Activated CD8-positive, alpha-beta memory T cell treated with anti-CD3 and anti-CD28 coated beads for 4 hours (primary cell): Measurements from ENCODE around the gene SH3BP4.

Experiments used
- DNase-seq, 2 donors: peaks; one replicate each; pipeline ENCODE4 v3.0.0-alpha.2; 2020; ENCODE audit warnings: low read depth in 2 of 2

SH3BP4 gene

DNA sequence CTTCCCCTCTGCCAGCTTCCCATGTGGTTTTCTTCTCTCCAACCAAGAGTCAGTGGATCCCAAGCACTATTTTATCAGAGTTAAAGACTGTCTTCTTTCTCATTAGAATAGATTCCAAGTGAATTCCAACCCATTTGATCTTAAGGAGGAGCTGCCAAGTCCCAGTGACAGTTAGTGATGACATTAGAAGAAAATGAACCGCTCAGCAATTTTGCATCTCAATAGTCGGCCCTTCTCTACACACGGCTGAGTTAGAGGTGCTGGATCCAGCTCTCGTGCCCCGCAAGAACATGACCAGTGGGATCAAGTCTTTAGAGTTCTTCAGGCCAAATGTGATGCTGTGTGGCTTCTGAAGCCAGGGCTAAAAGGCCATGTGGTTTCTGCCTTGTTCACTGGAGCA is 132.6 kb downstream of the SH3BP4 start:
- no peak for DNase-seq

DNA sequence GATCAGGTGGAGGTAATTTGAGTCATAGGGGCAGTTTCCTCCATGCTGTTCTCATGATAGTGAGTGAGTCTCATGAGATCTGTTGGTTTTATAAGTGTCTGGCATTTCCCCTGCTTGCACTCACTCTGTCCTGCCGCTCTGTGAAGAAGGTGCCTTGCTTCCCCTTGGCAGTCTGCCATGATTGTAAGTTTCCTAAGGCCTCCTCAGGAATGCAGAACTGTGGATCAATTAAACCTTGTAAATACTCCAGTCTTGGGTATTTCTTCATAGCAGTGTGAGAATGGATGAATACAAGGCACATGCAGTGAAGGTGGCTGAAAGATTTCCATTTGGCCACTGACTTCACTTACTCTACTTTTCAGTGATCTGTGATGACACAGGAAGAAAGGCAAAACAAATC is 133.7 kb downstream of the SH3BP4 start:
- DNase-seq = no peak

DNA sequence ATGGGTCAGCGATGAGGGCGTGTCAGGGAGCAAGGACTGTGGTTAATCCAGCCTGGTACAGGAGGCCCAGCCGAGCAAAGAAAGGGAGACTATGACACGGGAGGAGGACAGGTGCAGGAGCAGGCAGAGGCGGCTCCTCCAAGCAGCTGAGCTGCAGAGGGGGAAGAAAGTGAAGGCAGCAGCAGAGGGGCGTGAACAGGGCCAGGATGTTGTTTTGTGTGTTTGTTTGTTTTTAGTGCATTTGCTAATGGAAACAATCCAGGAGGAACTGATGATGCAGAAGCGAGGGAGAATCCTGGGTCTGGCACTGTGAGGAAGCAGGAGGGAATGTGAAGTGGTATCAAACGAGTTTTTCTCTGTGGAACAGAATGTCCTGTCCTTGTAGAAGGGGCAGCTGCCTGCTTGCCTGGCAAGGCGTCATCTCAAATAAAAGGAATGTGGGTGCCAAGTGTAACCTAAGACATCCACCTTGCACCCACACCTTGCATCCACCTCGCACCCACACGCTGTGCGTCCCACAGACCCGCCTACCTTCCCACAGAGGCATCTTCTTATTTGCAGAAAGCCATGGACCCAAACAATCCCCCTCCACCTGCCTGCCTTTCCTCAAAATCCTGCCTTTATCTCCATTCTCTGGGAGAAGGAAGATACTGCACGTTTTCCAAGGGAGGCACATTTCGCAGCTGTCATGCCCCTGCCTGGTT is 134.8 kb downstream of the SH3BP4 start:
- no peak for DNase-seq

DNA sequence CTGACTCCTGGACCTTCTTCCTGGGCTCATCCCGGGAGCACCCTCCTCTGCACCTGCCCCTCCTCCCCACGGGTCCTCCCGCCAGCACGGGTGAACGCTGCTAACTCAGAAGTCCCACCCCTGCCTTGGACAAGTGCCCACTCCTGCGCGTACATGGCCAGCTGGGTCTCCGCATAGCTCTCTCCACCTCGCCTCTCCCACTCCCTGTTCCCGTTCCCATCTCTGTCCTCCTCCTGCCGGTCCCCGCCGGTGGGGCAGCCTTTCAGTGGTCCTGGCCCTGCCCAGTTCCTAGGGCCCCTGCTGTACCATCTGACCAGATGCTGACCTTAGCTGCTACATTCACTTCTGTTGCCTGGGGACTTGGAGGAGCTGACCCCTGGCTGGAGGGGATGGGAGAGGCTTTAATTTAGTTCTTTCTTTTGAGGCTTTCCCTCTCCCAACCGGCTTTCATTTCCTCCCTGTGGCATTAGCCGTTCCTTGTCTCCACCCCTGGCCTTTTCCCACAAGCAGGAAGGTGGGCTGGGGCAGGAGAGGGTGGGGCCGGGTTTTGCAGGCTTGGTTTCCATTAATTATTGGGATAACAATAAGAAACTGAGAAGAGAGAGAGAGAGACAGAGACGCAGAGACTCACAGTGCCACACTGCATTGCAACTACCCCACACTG is 136.1 kb downstream of the SH3BP4 start:
- DNase-seq = no peak

DNA sequence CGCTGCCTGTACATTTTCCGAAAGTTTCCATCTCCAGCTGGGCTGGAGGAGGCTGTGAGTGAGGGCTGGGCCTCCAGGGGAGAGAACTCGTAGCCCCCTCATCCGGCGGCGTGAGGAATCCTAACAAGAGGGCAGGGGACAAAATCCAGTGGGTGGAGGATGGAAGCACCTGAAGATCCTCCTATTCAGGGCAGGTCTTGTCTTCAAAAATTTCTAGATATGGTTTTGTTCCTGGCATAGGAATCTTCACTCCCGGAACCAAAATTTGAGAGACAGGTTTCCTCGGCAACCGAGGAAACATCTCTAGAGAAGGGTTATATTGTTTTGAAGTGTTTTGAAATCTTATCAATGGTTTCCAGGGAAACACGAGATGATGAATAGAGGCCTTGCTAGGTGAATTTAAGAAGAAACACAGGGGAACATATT is 136.7 kb downstream of the SH3BP4 start:
- no peak for DNase-seq

DNA sequence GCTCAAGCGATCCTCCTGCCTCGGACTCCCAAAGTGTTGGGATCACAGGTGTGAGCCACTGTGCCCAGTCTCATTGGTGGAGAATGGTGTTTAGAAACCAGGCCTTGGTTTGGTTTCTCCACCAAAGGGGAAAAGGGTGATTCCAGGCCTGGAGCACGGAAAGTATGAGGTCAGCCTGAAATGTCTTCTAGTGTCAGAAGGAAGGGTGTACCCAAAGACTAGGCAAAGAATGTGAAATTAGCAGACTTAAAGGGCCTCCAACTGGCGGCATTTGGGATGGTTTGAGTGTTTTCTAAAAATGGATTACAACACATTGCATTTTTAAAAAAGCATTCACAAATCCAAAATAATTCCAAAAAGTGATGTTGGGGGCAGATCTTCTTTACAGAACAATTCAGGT is 139.6 kb downstream of the SH3BP4 start:
- no peak for DNase-seq

DNA sequence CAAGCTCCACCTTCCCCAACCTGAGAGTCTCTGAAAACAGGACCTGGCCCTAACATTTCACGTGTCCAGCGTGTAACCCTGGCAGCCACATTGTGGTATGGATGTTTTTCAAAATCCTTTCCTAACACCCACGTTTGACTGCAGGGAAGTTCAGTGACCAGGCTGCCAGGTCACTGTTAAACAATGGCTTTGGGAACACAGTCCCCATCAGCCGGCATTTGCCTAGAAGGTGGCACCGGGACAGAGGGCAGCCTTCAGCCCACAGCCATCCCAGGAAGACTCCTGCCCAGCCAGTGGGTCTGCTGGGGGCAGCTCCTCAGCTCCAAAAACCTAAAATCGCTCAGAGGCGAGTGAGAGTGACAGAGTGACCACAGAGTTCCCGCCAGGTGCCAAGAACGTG is 140.2 kb downstream of the SH3BP4 start:
- DNase-seq = no peak

DNA sequence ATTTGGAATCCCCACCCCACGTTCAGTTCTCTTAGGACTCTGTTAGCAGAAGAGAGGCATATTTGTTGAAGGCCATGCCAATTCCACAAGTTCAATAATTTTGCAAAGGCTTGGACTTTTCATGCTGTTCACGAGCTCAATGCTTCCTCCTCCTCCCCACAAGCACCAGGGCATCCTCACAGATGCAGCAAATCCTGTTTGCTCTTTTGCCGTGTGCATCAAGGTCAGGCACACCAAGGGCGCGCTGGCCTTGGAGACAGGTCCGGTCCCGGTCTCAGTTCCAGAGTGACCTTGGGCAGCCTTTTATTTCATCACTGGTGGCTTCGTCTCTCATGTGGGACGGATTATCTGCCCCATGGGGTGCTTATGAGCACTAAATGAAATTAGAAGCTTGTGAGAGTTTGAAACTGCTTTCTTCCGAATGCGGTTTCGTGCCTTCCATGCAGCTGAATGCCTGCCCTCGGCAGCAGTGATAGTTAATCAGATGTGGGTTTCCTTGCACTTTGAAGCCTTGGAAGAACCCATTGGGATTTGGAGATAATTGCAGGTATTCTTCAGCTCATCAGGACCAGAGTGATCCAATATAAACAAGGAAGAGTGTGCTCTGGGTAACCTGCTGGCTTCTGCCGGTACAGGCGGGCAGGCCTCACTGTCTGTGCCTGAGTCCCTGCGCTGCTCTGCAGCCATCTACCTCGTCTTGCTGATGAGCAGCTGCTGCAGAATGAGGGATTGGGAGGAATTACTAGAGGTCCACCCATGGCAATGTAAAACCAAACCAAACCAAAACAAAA is 140.8 kb downstream of the SH3BP4 start:
- no peak for DNase-seq

DNA sequence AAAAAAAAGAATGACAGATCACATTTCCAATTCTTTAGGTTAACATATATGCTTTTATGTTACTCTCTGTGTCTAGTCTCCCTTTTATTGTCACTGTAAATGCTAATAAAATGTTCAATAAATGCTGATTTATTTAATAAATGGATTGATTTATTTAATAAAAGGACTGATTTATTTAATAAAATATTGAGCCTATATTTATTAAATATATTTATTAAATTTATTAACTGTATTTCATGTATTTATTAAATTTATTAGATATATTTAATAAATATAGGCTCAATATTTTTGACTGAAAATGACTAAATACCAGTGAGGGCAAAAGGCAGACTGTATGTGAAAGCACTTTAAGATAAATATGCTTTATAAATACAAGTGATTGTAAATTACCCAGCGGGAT is 142.6 kb downstream of the SH3BP4 start:
- no peak for DNase-seq

DNA sequence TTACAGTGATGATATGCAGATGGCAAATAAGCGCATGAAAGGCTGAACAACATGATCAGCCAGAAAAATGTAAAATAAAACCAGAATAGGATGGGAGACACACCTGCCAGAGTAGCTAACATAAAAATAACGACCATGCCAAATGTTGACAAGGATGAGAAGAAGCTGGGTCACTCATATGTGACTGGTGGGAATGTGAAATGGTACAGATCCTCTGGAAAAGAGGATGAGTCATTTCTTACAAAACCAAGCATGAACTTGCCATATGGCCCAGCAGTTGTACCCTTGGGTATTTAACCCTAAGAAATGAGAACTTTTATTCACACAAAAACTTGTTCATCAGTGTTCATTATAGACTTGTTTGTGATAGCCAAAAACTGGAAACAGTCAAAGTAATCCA is 143.8 kb downstream of the SH3BP4 start:
- DNase-seq = no peak

DNA sequence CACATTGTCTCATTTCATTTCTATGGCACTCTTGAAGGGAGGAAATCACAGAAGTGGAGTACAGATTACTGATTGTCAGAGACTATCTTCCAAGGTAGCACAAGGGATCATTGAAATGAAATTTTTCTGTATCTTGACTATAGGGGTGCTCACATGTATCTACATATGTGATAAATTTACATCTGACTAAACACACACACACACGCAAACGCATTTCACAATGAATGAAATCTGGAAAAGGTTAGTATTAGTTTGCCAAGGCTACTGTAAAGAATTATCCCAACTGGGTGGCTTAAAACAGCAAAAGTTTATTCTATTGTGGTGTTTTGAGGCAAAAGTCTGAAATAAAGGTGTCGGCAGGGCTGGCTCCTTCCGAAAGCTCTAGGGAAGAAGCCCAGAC is 144.6 kb downstream of the SH3BP4 start:
- DNase-seq = no peak

DNA sequence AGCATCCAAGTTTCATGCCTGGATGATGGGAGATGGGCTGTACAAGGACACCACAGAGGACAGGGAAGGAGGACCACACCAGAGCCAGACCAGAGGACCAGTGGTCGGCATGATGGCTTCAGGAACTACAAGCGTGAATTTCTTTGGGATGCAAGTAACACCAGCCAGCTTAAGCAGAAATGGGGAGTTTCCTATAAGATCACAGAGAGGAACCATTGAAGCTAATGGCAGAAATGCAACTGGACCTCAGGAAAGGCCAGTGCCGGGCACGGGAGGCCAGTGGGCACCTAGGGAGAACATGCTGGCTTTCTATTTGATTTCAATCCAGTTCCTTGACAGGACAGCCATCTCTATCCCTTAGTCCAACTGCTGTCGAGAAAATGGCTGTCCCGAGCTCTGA is 145.4 kb downstream of the SH3BP4 start:
- DNase-seq = no peak

DNA sequence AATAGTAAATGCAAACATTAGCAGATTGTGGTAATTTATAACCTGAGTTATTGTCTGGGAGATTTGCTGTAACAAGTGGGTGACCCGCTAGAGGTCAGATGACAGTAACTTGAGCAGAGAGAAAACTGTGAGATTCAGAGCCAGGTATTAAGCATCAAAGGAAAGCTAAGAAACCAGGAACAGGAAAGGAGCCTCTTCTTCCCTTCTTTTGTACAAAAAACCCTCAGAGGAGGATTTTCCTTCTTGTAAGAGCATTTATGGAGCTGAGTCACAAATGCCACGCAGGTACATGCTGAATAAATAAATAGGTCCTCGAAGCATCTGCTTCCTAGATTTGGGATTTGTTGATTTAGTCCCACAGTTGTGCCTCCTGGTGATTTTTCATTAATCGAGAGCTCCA is 146.5 kb downstream of the SH3BP4 start:
- DNase-seq = no peak

DNA sequence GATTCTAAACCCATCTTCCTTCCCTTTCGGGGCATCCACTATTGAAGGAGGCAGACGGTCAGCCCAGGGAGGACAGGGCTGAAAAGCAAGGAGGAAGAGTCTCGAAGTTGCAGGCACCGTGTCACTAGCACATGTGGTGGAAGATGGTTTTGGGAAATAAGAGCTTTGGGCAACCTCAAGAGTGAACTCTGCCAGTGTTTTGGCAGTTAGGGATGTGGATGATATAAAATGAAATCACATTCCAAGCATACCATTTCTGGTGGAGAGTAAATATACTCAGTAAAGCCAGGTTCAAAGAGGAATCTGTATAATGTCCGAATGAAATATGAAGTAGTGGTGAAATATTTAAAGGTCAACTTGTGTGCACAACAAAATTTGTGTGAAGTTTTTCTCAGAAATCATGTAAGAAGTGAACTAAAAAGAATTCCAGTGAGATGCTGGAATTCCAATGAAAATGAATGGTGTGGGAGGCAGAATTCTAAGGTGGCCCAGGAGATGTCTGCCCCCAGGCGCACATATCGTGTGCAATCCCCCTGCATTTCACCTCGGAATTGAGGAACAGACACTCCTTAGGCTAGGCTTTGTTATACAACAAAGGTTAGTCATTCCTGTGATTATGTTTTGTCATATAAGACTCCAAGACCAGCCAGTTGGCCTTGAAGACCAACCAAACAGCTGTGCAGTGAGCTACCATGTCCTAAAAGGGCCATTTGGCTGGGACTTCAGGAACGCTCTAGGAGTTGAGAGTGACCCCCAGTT is 147.1 kb downstream of the SH3BP4 start:
- DNase-seq = no peak

DNA sequence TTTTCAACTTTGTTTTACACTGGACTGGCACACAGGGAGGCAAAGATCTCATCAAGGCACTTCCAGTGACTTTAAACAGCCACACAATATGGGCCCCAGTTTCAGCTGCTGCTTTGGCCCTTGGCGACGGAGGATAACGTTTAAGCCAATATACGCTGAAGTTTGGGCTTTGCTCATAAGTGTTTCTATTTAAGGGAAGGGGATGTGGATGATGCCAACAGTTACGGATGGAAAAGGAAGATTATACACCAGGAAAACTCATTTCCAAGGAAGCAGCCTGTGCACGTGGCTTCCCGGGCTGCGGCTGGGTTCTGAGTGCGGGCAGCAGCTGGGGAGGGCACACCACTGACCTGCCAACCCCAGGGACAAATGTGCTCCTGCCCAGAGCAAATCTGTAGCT is 151.1 kb downstream of the SH3BP4 start:
- DNase-seq = no peak
